K562 (cell line): ENCODE data around the gene OSCAR. TPM values are rescaled to one million over a fixed set of nuclear protein-coding genes. Genes with fewer than 3 reads are reported as not detected.
A peak's percentile ranks its signal among the peaks of the same experiment; 100 is the strongest.

Source experiments
- CHD2 ChIP-seq: IDR thresholded peaks from 2 replicates; pipeline ENCODE4 v1.6.1; 2011; ENCODE audit warnings: low read depth, low read length
- CREM ChIP-seq: IDR thresholded peaks from 2 replicates; pipeline ENCODE4 v1.6.1; 2014; ENCODE audit warnings: antibody characterized with exemption, low read depth
- FOXK1 ChIP-seq: sonication (generic); formaldehyde crosslinking; IDR thresholded peaks from 2 replicates; pipeline ENCODE4 v1.8.0; 2022; ENCODE audit warnings: missing genetic modification reagents, mild to moderate bottlenecking, borderline replicate concordance
- HEY1 ChIP-seq: fragments of 250-450 bp; sonication (Bioruptor Pico); IDR thresholded peaks from 2 replicates; pipeline ENCODE4 v1.5.0; 2020; ENCODE audit warnings: mild to moderate bottlenecking, moderate library complexity, borderline replicate concordance
- HOXB6 ChIP-seq: fragments of 250-450 bp; sonication (Bioruptor Pico); IDR thresholded peaks from 2 replicates; pipeline ENCODE4 v1.5.1; 2022; ENCODE audit warnings: mild to moderate bottlenecking, borderline replicate concordance
- KDM2B ChIP-seq: fragments of 250-450 bp; sonication (Bioruptor Pico); IDR thresholded peaks from 2 replicates; pipeline ENCODE4 v1.8.0; 2021; ENCODE audit warnings: mild to moderate bottlenecking, moderate library complexity
- L3MBTL2 ChIP-seq: fragments of 450-650 bp; IDR thresholded peaks from 2 replicates; pipeline ENCODE4 v1.6.1; 2016; ENCODE audit warnings: mild to moderate bottlenecking, moderate library complexity
- OTX1 ChIP-seq: fragments of 450-650 bp; formaldehyde crosslinking; IDR thresholded peaks from 2 replicates; pipeline ENCODE4 v1.4.0; 2022; ENCODE audit warnings: mild to moderate bottlenecking
- SAFB ChIP-seq: fragments of 200-400 bp; formaldehyde crosslinking; IDR thresholded peaks from 2 replicates; pipeline ENCODE4 v1.6.1; 2017; ENCODE audit warnings: low read depth, low read length, borderline replicate concordance
- TFAM ChIP-seq: fragments of 250-450 bp; sonication (Bioruptor Pico); conservative IDR thresholded peaks from 2 replicates; pipeline ENCODE4 v1.5.0; 2021; ENCODE audit warnings: mild to moderate bottlenecking, moderate library complexity
- ZBTB17 ChIP-seq: fragments of 450-650 bp; formaldehyde crosslinking; IDR thresholded peaks from 2 replicates; pipeline ENCODE4 v1.4.0; 2020; ENCODE audit warnings: mild to moderate bottlenecking
- ZKSCAN1 ChIP-seq: fragments of 150-350 bp; IDR thresholded peaks from 2 replicates; pipeline ENCODE4 v1.6.1; 2016; ENCODE audit warnings: low read depth, low read length
- ZNF175 ChIP-seq: fragments of 200-800 bp; sonication (Bioruptor generic); IDR thresholded peaks from 2 replicates; pipeline ENCODE4 v1.6.1; 2016; ENCODE audit warnings: low read depth, mild to moderate bottlenecking, missing genetic modification characterization, missing compliant biosample characterization
- ZNF23 ChIP-seq: fragments of 250-450 bp; sonication (Bioruptor Pico); IDR thresholded peaks from 2 replicates; pipeline ENCODE4 v1.4.0; 2020; ENCODE audit warnings: mild to moderate bottlenecking
- ZNF77 ChIP-seq: fragments of 250-450 bp; sonication (Bioruptor Pico); IDR thresholded peaks from 2 replicates; pipeline ENCODE4 v1.5.0; 2020
- polyA plus RNA-seq, 8 experiments: library from polyadenylated mRNA; depleted of rRNA in 4 of 8; stranded (reverse) in 5 of 8; unstranded in 3 of 8; fragments of >200 nt; fragmentation: Nextera tagmentation in 2 of 8; fragmentation: Illumina TruSeq in 1 of 8; extraction: Ambion mirVana in 2 of 8; extraction: Trizol in 1 of 8; gene quantifications; 2 replicates each; pipeline versions ENCODE4 v1.2.1 to v1.2.3, GENCODE V29; 2011 to 2014; ENCODE audit warnings: inconsistent platforms in 1 of 8, missing spikeins in 1 of 8
- total RNA-seq, 7 experiments: library from RNA; depleted of rRNA in 6 of 7; stranded (reverse); fragments of >200 nt in 6 of 7; fragmentation: Illumina TruSeq in 2 of 7; extraction: Trizol in 2 of 7; gene quantifications; 2 replicates each; pipeline versions ENCODE4 v1.2.1 to v1.2.3, GENCODE V29; 2011 to 2021; ENCODE audit warnings: low replicate concordance in 1 of 7
- TF ChIP-seq, protein P1 (sequence below): IDR thresholded peaks from 3 replicates; pipeline ENCODE4 v1.6.1; 2011; ENCODE audit warnings: borderline replicate concordance, mild to moderate bottlenecking; ENCODE audit not compliant: insufficient read length, insufficient read depth
- TF ChIP-seq, protein P2 (sequence below), 2 experiments: fragments of 450-650 bp in 1 of 2; IDR thresholded peaks; 2 replicates each; pipeline ENCODE4 v1.6.1; 2011 to 2017; ENCODE audit warnings: low read depth in 2 of 2, antibody characterized with exemption in 1 of 2, borderline replicate concordance in 1 of 2, low read length in 1 of 2, mild to moderate bottlenecking in 1 of 2, mixed read lengths in 1 of 2; ENCODE audit not compliant: control insufficient read depth in 1 of 2

Gene OSCAR
- total and polyA plus RNA-seq, 9 of the 15 experiments (the other 6 are each of a cell fraction or from before 2014, with no cell fraction given): 0.09 to 0.62 (median 0.13) TPM; not detected in 5

DNA sequence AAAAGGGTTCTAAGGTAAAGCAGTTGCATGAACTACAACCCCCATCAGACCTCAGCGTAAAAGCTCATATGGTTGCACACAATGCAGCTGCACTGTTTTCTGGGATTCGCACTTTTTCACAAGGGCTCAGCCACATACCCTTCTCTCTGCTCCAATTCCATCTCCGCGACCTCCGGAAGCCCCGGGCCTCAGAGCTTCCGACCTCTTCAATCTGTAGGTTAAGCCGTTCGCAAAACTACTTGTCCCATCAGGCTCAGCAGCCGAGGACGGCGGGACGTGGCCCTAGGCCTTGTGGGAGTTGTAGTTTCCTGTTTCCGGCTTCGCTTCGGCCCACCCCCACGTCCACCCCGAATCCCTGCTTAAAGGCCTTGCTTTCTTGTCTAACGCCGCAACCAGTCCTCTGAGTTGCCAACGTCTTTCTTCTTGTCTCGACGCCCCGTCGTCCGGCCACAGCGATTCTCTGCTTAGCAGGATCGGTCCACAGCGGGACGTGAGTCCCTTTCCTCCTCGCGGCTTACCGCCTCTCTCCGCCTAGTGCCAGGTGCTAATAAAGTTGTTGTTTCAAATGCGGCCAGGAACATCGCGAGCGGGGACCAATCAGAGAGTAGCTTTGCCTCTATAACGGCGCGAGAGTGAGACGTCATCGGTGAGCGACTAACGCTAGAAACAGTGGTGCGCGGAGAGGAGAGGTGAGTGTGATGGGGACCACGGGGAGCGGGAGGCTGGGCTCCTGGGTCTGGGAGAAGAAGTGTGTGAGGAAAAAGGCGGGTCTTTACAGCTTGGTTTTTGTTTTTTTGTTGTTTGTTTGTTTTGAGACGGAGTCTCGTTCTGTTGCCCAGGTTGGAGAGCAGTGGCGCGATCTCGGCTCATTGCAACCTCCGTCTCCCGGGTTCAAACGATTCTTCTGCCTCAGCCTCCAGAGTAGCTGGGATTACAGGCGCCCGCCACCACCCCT lies 14.8 kb upstream of the OSCAR start, which contains the start of the genes PRPF31 and TFPT (continued):
- peak; percentile 82 for TF ChIP-seq L3MBTL2
- TF ChIP-seq SAFB: no peak
- peak; percentile 99 for TF ChIP-seq CREM
- TF ChIP-seq KDM2B (CRISPR knock-in tag): no peak; the same call in 1 of the 2 replicates
- TF ChIP-seq, protein P1, sequence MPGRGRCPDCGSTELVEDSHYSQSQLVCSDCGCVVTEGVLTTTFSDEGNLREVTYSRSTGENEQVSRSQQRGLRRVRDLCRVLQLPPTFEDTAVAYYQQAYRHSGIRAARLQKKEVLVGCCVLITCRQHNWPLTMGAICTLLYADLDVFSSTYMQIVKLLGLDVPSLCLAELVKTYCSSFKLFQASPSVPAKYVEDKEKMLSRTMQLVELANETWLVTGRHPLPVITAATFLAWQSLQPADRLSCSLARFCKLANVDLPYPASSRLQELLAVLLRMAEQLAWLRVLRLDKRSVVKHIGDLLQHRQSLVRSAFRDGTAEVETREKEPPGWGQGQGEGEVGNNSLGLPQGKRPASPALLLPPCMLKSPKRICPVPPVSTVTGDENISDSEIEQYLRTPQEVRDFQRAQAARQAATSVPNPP: no peak
- TF ChIP-seq, protein P2, sequence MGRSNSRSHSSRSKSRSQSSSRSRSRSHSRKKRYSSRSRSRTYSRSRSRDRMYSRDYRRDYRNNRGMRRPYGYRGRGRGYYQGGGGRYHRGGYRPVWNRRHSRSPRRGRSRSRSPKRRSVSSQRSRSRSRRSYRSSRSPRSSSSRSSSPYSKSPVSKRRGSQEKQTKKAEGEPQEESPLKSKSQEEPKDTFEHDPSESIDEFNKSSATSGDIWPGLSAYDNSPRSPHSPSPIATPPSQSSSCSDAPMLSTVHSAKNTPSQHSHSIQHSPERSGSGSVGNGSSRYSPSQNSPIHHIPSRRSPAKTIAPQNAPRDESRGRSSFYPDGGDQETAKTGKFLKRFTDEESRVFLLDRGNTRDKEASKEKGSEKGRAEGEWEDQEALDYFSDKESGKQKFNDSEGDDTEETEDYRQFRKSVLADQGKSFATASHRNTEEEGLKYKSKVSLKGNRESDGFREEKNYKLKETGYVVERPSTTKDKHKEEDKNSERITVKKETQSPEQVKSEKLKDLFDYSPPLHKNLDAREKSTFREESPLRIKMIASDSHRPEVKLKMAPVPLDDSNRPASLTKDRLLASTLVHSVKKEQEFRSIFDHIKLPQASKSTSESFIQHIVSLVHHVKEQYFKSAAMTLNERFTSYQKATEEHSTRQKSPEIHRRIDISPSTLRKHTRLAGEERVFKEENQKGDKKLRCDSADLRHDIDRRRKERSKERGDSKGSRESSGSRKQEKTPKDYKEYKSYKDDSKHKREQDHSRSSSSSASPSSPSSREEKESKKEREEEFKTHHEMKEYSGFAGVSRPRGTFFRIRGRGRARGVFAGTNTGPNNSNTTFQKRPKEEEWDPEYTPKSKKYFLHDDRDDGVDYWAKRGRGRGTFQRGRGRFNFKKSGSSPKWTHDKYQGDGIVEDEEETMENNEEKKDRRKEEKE (IDR thresholded peaks at IDR 0.05; ENCODE audit: borderline replicate concordance in 1 of 2, control insufficient read depth in 1 of 2, low read depth in 2 of 2, low read length in 1 of 2): no peak
- TF ChIP-seq CHD2: peak; percentile 84
- no peak for TF ChIP-seq TFAM
- peak; percentile 65; the same call in 1 of the 2 replicates for TF ChIP-seq ZBTB17 (CRISPR knock-in tag)
- TF ChIP-seq ZKSCAN1: peak; percentile 98
- 0 out of 2 replicates have a peak, but pooled peaks have one; percentile 58 for TF ChIP-seq OTX1 (CRISPR knock-in tag)
- TF ChIP-seq HEY1 (CRISPR knock-in tag): peak; percentile 55; the same call in 1 of the 2 replicates
- no peak; the same call in 1 of the 2 replicates for TF ChIP-seq HOXB6 (CRISPR knock-in tag)
- TF ChIP-seq ZNF77 (CRISPR knock-in tag): no peak
- TF ChIP-seq FOXK1 (CRISPR knock-in tag): no peak; the same call in 1 of the 2 replicates
- peak; percentile 86 for TF ChIP-seq ZNF175 (CRISPR knock-in tag)
- TF ChIP-seq ZNF23 (CRISPR knock-in tag): no peak
